Measurements from ENCODE around the gene ROBO4. TPM values are rescaled to one million over a fixed set of nuclear protein-coding genes. Genes with fewer than 3 reads are reported as not detected.

The ROBO4 gene
- total and polyA plus RNA-seq, 2 of the 13 experiments (the other 11 are each of a cell fraction or from before 2014, with no cell fraction given): 0.07 to 1.1 TPM

DNA sequence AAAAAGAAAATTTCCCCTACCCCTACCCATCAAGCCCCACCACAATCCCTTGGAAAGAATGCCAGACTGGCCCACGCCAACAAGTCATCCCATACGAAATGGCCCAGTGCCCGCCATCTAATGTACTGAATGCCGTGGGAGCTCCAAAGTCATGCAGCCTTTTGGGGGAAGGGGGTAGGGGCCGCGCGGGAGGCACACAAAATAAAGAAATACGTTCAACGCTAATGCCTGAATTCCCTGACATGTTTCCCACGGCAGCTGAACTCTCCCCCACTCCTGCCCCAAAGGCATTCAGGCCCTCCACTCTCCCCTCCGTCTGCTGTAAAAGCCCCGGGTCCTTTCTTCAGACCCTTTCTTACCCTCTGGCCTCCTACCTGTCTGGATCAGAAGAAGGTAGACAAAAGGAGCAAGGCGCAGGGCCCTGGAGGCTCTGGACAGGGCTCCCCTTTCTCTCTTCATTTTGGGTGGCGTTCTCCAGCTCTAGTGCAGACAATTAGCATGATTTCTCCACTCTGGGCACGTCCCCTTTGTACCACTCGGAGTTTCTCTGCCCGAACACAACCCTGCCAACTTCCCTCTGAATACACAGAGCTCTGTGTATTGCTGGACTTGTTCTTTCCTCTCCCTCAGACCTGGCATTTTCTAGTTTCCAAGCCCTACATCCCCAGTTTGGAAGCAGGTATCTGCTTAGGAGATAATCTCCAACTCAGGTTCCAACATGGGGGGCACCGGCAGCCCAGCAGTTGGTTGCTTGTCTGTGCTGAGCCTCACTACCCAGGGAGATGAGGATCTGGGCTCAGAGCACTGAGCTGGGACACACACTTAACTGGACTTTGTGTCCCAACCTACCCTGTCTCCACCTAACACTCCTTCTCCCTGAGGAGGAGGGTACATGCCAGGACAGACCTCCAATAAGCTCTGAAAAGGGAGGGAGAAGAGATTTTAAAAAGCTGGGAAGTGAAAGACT, 38.2 kb upstream of the ROBO4 start, which contains the start of gene HEPACAM (continued):
- TF ChIP-seq GATAD1 (CRISPR knock-in tag; IDR thresholded peaks at IDR 0.05) (0 out of 2 replicates have a peak, but pooled peaks have one; percentile 17), STAT6 (CRISPR knock-in tag; IDR thresholded peaks at IDR 0.05; ENCODE audit: borderline replicate concordance) (no peak), FOXP1 (IDR thresholded peaks at IDR 0.05) (no peak), FOXP1 (CRISPR knock-in tag; IDR thresholded peaks at IDR 0.05) (no peak), ZNF205 (CRISPR knock-in tag; IDR thresholded peaks at IDR 0.05) (peak; percentile 30; the same call in 1 of the 2 replicates), ZNF124 (CRISPR knock-in tag; IDR thresholded peaks at IDR 0.05) (no peak), ZNF432 (CRISPR knock-in tag; IDR thresholded peaks at IDR 0.05; ENCODE audit: borderline replicate concordance) (no peak), ZBTB40 (IDR thresholded peaks at IDR 0.05) (no peak), ZBTB40 (CRISPR knock-in tag; IDR thresholded peaks at IDR 0.05) (no peak), ZNF768 (CRISPR knock-in tag; IDR thresholded peaks at IDR 0.05) (peak; percentile 69), ZNF672 (CRISPR knock-in tag; IDR thresholded peaks at IDR 0.05) (no peak)
- TF ChIP-seq, protein P1, sequence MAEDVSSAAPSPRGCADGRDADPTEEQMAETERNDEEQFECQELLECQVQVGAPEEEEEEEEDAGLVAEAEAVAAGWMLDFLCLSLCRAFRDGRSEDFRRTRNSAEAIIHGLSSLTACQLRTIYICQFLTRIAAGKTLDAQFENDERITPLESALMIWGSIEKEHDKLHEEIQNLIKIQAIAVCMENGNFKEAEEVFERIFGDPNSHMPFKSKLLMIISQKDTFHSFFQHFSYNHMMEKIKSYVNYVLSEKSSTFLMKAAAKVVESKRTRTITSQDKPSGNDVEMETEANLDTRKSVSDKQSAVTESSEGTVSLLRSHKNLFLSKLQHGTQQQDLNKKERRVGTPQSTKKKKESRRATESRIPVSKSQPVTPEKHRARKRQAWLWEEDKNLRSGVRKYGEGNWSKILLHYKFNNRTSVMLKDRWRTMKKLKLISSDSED (CRISPR knock-in tag; IDR thresholded peaks at IDR 0.05): no peak
- TF ChIP-seq, protein P2, sequence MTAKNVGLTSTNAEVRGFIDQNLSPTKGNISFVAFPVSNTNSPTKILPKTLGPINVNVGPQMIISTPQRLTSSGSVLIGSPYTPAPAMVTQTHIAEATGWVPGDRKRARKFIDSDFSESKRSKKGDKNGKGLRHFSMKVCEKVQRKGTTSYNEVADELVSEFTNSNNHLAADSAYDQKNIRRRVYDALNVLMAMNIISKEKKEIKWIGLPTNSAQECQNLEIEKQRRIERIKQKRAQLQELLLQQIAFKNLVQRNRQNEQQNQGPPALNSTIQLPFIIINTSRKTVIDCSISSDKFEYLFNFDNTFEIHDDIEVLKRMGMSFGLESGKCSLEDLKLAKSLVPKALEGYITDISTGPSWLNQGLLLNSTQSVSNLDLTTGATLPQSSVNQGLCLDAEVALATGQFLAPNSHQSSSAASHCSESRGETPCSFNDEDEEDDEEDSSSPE (CRISPR knock-in tag; IDR thresholded peaks at IDR 0.05): 0 out of 2 replicates have a peak, but pooled peaks have one; percentile 21

All from HepG2 (cell line).